ENCODE results near the gene TMTC1.

The TMTC1 gene

DNA sequence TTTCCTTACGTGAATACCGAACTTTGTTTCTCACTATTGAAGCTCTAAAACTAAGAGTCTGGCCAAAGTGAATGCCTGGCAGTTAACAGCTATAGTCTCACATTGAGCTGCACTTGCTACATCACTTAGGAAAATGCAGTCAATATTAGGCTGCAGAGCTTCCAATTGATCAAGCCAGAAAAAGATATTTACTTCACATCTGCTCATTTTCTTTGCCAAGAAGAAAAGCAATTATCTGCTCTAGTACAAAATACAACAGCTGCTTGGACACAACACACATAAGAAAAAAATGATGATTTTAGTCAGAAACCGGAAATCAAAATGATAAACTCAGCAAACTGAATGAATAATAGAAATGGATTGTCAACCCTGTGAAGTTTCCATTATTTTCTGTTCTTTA lies 45.4 kb downstream of the TMTC1 start:
- DNase-seq, result no peak

DNA sequence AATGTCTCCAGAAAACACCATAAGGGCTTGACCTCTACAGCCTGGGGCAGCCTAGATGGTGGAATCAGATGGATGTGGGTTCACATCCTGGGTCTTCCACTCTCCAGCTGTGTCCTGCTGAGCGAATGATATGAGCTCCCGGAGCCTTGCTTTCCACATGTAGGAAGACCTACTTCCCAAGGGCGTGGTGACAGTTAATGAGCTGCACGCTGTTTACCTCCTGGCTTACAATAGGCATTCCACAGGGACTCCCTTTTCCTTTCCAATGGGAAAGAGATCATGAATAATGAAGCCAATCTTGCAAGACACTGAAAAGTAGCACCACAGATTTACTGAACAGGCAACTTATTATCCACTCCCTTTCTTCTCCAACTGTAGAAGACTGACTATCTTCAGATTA lies 46.1 kb downstream of the TMTC1 start:
- DNase-seq, result no peak

GRCh38 chr12:29735604-29736003 lies 48.1 kb downstream of the TMTC1 start:
- DNase-seq, result no peak

DNA sequence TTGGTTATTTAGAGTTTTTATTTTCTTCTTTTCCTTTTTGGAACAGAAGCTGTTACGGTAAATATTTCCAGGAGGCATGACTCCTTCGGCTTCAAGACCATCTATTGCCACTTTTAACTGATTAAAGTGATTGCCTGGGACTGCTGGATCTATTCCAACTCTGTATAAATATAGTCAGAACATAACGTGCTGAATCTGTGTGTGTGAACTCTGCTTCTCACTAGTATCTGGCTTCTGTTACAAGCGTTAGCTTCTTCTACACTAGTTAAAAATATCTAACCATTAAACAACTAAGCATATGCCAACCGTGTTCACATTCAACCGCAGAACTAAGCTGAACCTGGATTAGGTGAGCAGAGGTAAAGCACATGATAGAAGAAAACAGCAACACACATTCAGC lies 49.0 kb downstream of the TMTC1 start:
- DNase-seq, result no peak

DNA sequence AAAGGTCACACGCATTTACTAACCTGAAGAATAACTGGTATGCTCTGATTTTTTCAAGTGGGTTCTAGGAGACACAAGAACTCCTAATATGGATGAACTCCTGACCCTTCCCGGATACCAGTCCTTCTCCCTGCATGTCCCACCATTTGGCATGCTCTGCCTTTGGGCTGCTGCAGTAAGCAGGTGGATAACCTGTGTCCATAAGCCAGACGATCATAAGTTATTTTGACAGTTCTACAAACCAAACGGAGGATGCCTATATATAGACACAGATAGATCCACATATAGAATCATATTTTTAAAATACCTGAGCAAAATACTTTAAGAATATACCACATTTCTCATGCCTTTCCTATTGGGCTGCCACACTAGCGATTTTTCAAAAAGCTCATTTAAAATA lies 49.4 kb downstream of the TMTC1 start:
- no peak for DNase-seq

DNA sequence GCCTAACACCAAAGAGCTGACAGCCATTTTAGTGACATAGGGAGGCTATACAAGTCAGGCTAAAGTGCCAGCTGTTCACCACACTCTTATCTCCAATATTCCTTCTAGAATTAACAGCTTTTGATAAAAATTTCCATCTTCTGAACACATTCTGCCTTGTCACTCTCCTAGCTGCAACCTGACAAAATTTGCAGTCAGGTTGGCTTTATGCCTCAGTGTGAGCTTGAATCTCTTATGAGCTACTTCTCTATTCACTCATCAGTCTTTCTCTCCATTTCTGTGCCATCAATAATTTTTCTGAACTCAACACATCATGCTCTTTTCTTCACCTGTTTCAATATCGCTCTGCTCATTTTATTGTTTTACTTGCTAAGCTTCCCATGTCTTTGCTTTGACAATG lies 50.2 kb downstream of the TMTC1 start:
- no peak for DNase-seq

DNA sequence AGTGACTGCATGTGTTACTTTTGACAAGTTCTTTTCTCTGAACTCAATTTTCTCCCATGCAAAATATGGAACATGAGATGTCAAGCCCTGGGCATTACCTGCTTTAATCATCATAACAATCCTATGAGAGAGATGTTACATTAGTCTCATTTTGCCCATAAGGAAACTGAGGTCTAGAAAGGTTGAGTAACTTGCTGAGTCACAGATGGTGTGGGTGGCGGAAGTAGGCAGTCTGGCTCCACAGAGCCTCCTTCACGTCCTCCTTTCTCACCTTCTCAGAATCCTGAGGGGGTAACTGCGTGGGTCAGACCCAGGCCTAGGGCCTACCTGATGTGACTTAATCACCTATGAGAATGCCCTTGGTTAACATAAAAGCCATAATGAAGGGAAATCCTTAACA lies 50.7 kb downstream of the TMTC1 start:
- DNase-seq, result no peak

GRCh38 chr12:29732593-29732992 lies 51.1 kb downstream of the TMTC1 start:
- no peak for DNase-seq

DNA sequence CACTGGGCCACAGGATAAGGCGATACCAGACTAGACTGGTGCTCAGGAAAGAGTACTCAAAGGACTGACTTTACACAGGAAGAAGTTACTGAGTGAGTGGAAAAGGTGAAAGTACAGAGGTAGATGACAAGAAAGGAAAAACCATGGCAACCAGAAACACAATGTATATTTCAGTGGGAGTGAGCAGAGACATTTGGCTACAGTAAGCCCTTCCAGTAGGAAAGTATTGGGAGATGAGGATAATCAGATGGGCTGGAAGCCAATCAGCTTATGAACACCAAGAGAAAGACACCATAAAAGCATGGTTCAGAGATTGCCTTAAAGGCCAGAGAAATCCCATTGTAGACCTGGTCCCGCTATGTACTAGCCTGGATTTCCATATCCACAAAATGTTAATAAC lies 51.6 kb downstream of the TMTC1 start:
- no peak for DNase-seq

GRCh38 chr12:29731591-29731990 lies 52.2 kb downstream of the TMTC1 start:
- DNase-seq, result no peak

DNA sequence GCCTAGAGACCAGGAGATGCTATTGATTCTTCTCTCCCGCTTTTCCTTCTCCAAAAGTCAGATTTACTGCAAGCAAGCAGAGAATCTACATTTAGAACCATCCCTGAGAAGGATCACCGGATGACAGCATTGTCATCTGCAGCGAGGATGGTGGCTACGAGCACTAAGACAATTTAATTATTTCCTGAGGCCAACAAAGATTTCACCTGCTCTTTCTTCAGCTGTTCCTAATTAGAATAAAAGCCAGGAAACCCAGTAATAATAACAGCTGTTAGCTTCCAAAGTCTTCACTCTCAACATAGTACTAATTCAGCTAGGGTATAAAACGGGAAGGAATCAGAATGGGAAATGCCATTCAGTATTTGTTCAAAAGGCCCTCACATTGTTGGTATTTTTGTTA lies 53.3 kb downstream of the TMTC1 start:
- no peak for DNase-seq

- no peak for DNase-seq
These were observed 55.7 kb downstream of the TMTC1 start for GRCh38 chr12:29728030-29728429.

DNA sequence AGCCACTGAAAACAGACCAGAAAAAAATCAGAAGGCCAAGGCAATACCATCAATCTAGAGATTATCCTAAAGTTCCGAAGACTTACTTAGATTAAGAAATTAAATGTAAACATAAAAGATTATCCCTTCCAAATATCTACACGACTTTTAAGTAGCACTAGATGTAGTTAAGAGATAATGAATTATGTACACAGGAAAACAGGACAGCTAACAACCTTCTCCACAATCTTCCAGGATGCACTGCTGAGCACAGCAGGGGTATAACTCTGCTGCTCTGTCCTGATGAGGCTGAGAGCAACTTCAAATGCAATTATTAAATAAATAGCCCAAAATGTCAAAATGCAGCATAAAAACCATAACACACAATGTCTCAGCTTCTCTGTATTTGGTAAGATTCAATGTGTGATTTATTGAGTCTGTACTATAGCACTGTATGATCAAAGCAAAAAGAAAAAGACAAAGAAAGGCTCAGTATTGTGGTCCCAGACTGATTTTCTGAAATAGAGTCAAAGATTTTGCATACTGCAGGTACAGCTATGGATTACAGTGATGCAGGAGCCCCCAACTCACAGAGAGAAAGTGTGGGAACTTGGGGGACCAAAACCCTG lies 56.9 kb downstream of the TMTC1 start:
- DNase-seq, result no peak

GRCh38 chr12:29726321-29726692 lies 57.4 kb downstream of the TMTC1 start:
- no peak for DNase-seq

GRCh38 chr12:29725587-29726320 lies 58.0 kb downstream of the TMTC1 start:
- DNase-seq, result no peak

- no peak for DNase-seq
These were observed 61.6 kb downstream of the TMTC1 start for GRCh38 chr12:29722164-29722563.

- no peak for DNase-seq
These were observed 64.4 kb downstream of the TMTC1 start for GRCh38 chr12:29719381-29719780.

GRCh38 chr12:29717540-29718100 lies 66.1 kb downstream of the TMTC1 start:
- no peak for DNase-seq

- no peak for DNase-seq
These were observed 68.8 kb downstream of the TMTC1 start for GRCh38 chr12:29714966-29715365.

DNA sequence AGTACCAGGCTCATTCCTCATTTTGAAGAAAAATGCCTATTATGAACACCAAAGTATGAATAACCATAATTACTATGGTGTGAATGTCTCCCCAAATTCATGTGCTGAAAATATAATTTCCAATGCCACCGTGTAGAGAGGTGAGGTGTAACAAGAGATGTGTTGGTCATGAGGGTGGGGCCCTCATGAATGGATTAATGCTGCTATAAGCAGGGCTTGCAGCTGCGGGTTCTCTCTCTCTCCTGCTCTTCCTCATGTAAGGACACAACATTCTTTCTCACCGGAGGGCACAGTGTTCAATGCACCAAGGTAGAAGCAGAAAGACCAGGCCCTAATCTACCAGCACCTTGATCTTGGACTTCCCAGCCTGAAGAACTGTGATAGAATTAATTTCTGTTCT lies 70.0 kb downstream of the TMTC1 start:
- DNase-seq, result no peak

GRCh38 chr12:29711381-29711780 lies 72.4 kb downstream of the TMTC1 start:
- DNase-seq, result no peak

GRCh38 chr12:29710104-29710503 lies 73.6 kb downstream of the TMTC1 start:
- DNase-seq, result no peak

DNA sequence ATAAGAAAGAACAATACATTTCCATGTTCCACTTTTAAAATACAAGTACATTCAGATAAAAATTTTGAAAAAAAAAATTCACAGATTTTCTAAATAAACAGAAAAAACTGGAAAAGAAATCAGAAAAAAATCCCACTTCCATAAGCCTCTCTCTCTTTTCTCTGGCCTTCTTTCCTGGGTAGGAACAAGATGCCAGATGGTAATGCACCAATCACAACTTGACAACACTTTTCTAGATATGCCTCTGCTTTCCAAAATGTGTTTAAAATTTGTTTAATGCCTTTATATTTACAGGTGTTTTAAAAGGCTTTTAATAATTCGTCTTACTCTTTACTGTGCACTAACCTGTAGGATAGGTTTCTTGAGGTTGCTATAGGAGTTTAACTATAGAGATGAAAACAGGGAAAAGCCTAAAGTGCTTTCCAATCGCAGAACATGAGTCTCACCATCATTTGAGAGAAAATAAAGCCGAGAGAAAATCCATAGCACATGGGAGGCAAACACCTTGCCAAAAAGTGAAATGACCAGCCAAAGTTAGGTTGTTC lies 74.2 kb downstream of the TMTC1 start:
- DNase-seq, result no peak

- no peak for DNase-seq
These were observed 74.7 kb downstream of the TMTC1 start for GRCh38 chr12:29709054-29709453.

Measured in CD4-positive, alpha-beta T cell treated with Interleukin-17A for 1 hour (primary cell).